GM23338 (cell line): Measurements from ENCODE around the gene MRPL22. TPM values are rescaled to one million over a fixed set of nuclear protein-coding genes. Genes with fewer than 3 reads are reported as not detected.

Experiments
- ATAC-seq: fragments of 200-7000 bp; cut with Tn5 transposase; 3 replicates; pipeline ENCODE4 v1.9.1; 2020
- DNase-seq: peaks from one replicate; pipeline ENCODE4 v3.0.0-alpha.2; 2015; ENCODE audit warnings: low spot score
- H2AFZ ChIP-seq: fragments of 200-600 bp; sonication (generic); 2 replicates; pipeline ENCODE4 v1.8.0; 2016; ENCODE audit warnings: antibody characterized with exemption, mild to moderate bottlenecking, moderate library complexity
- H3F3A ChIP-seq: fragments of 200-600 bp; sonication (generic); replicated peaks from 2 replicates; pipeline ENCODE4 v1.8.0; 2017; ENCODE audit warnings: antibody characterized with exemption, mixed run types, low read depth
- H3K27ac ChIP-seq: fragments of 200-600 bp; sonication (generic); 2 replicates; pipeline ENCODE4 v1.6.1; 2016; ENCODE audit warnings: low read depth
- H3K27me3 ChIP-seq: fragments of 200-600 bp; sonication (generic); 2 replicates; pipeline ENCODE4 v1.8.0; 2016; ENCODE audit warnings: mild to moderate bottlenecking, mixed run types, moderate library complexity; ENCODE audit not compliant: insufficient read depth
- H3K36me3 ChIP-seq: fragments of 200-600 bp; sonication (generic); 2 replicates; pipeline ENCODE4 v1.8.0; 2016; ENCODE audit warnings: mild to moderate bottlenecking; ENCODE audit not compliant: insufficient read depth
- H3K4me1 ChIP-seq: fragments of 200-600 bp; sonication (generic); 2 replicates; pipeline ENCODE4 v1.8.0; 2016; ENCODE audit warnings: mild to moderate bottlenecking, moderate library complexity; ENCODE audit not compliant: insufficient read depth
- H3K4me2 ChIP-seq: fragments of 200-600 bp; sonication (generic); 2 replicates; pipeline ENCODE4 v1.7.1; 2017; ENCODE audit warnings: mixed run types
- H3K4me3 ChIP-seq: fragments of 200-600 bp; sonication (generic); 2 replicates; pipeline ENCODE4 v1.6.1; 2016; ENCODE audit warnings: mixed run types
- H3K79me2 ChIP-seq: fragments of 200-600 bp; sonication (generic); replicated peaks from 2 replicates; pipeline ENCODE4 v1.8.0; 2017; ENCODE audit warnings: mild to moderate bottlenecking; ENCODE audit not compliant: insufficient read depth
- H3K9me2 ChIP-seq: fragments of 200-600 bp; sonication (generic); 2 replicates; pipeline ENCODE4 v1.8.0; 2017; ENCODE audit not compliant: insufficient read depth
- H4K20me1 ChIP-seq: fragments of 200-600 bp; sonication (generic); replicated peaks from 2 replicates; pipeline ENCODE4 v1.8.0; 2017; ENCODE audit warnings: mild to moderate bottlenecking; ENCODE audit not compliant: insufficient read depth
- H3K27ac Mint-ChIP-seq: 2 replicates; pipeline ENCODE4 v1.8.0; 2020; ENCODE audit warnings: inconsistent platforms, mild to moderate bottlenecking, moderate library complexity, mixed read lengths
- H3K27me3 Mint-ChIP-seq: 3 replicates; pipeline ENCODE4 v1.8.0; 2022; ENCODE audit warnings: low read depth, mild to moderate bottlenecking, moderate library complexity, mixed read lengths, inconsistent platforms; ENCODE audit not compliant: insufficient read depth, poor library complexity
- H3K36me3 Mint-ChIP-seq: 3 replicates; pipeline ENCODE4 v1.8.0; 2021; ENCODE audit warnings: low read depth, mild to moderate bottlenecking, inconsistent platforms, moderate library complexity, mixed read lengths
- H3K4me1 Mint-ChIP-seq: 3 replicates; pipeline ENCODE4 v1.8.0; 2020; ENCODE audit warnings: mild to moderate bottlenecking, inconsistent platforms, mixed read lengths
- H3K4me3 Mint-ChIP-seq: 3 replicates; pipeline ENCODE4 v1.8.0; 2021; ENCODE audit warnings: moderate library complexity, mild to moderate bottlenecking, inconsistent platforms, mixed read lengths
- H3K9me3 Mint-ChIP-seq: 3 replicates; pipeline ENCODE4 v1.8.0; 2020; ENCODE audit warnings: moderate library complexity, mild to moderate bottlenecking, inconsistent platforms, mixed read lengths
- EZH2 ChIP-seq: fragments of 200-600 bp; sonication (generic); IDR thresholded peaks from one replicate; pipeline ENCODE4 v1.8.0; 2017; ENCODE audit warnings: antibody characterized with exemption, mild to moderate bottlenecking, low read depth; ENCODE audit not compliant: unreplicated experiment
- EZH2phosphoT487 ChIP-seq: fragments of 200-600 bp; sonication (generic); IDR thresholded peaks from one replicate; pipeline ENCODE4 v1.8.1; 2018; ENCODE audit warnings: antibody characterized with exemption; ENCODE audit not compliant: unreplicated experiment
- JUNB ChIP-seq: IDR thresholded peaks from one replicate; pipeline ENCODE4 v1.6.1; 2016; ENCODE audit warnings: antibody characterized with exemption; ENCODE audit not compliant: unreplicated experiment
- POLR2AphosphoS5 ChIP-seq: IDR thresholded peaks from 2 replicates; pipeline ENCODE4 v1.6.1; 2016; ENCODE audit warnings: antibody characterized with exemption, low read depth
- STAT1 ChIP-seq: IDR thresholded peaks from one replicate; pipeline ENCODE4 v1.6.1; 2016; ENCODE audit warnings: antibody characterized with exemption; ENCODE audit not compliant: unreplicated experiment
- ZNF331 ChIP-seq: fragments of 250-450 bp; sonication (Bioruptor Pico); IDR thresholded peaks from 2 replicates; pipeline ENCODE4 v1.5.0; 2020; ENCODE audit warnings: low read depth, mild to moderate bottlenecking, moderate library complexity
- polyA plus RNA-seq: library from polyadenylated mRNA; unstranded; fragments of >200 nt; fragmentation: Nextera tagmentation; extraction: Ambion mirVana; gene quantifications from 2 replicates; pipeline ENCODE4 v1.2.1, GENCODE V29; 2016
- total RNA-seq: library from RNA; depleted of rRNA; stranded (reverse); fragments of >200 nt; shearing (Covaris generic); gene quantifications from 2 replicates; pipeline ENCODE4 v1.2.3, GENCODE V29; 2014
- TF ChIP-seq, protein P1 (sequence below), 2 experiments: fragments of 200-600 bp in 1 of 2; sonication (generic) in 1 of 2; conservative IDR thresholded peaks; 2 replicates each; pipeline versions ENCODE4 v1.5.1 to v1.6.1; 2016 to 2017; ENCODE audit warnings: antibody characterized with exemption in 2 of 2, low read depth in 2 of 2, mild to moderate bottlenecking in 2 of 2, moderate library complexity in 1 of 2
- TF ChIP-seq, protein P2 (sequence below): IDR thresholded peaks from one replicate; pipeline ENCODE4 v1.6.1; 2018; ENCODE audit warnings: antibody characterized with exemption; ENCODE audit not compliant: unreplicated experiment
- TF ChIP-seq, protein P3 (sequence below): fragments of 250-450 bp; sonication (Bioruptor Pico); IDR thresholded peaks from 2 replicates; pipeline ENCODE4 v1.5.0; 2020; ENCODE audit warnings: mild to moderate bottlenecking, moderate library complexity

MRPL22 gene
- total and polyA plus RNA-seq, 2 experiments from 2014 or later = 32.1 to 256 TPM

DNA sequence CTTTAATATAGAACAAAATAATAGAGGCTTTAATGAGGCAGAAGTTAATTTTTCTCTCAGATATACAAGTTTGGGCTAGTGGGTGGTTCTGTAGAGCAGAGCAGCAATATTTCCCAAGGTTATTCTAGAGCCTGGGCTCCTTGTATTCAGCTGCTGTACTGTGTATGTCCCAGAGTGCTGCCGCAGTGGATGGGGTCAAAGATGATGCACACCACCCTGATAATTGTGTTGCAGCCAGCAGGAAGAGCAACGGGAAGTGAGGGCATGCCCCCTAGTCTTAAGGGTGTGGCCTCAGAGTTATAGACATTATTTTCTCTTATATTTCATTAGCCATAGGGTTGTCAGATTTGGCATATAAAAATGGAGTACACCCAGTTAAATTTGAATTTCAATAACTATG is 48.8 kb downstream of the MRPL22 start:
- Histone ChIP-seq H3K27me3 (no peaks in the 10 kb centered on the region), H4K20me1 (no peaks in the 10 kb centered on the region), H3K9me2 (no peaks in the 10 kb centered on the region), H3K79me2 (no peaks in the 10 kb centered on the region), H3K4me3 (no peak overlapping the region), H3K36me3 (no peaks in the 10 kb centered on the region), H3K4me2 (no peak overlapping the region), H3F3A (no peaks in the 10 kb centered on the region), H3K27ac (no peak overlapping the region), H3K4me1 (no peaks in the 10 kb centered on the region), H2AFZ (no peak overlapping the region)
- Mint-ChIP-seq H3K4me1 (peaks cover 7% of the 10 kb centered on the region; the same call in 1 of the 3 replicates), H3K9me3 (no peaks in the 10 kb centered on the region; the same call in 2 of the 3 replicates), H3K27ac (no peak overlapping the region), H3K27me3 (peaks cover 7% of the 10 kb centered on the region), H3K4me3 (no peak overlapping the region), H3K36me3 (no peaks in the 10 kb centered on the region)
- no peak for ATAC-seq
- DNase-seq = no peak
- TF ChIP-seq, protein P1, sequence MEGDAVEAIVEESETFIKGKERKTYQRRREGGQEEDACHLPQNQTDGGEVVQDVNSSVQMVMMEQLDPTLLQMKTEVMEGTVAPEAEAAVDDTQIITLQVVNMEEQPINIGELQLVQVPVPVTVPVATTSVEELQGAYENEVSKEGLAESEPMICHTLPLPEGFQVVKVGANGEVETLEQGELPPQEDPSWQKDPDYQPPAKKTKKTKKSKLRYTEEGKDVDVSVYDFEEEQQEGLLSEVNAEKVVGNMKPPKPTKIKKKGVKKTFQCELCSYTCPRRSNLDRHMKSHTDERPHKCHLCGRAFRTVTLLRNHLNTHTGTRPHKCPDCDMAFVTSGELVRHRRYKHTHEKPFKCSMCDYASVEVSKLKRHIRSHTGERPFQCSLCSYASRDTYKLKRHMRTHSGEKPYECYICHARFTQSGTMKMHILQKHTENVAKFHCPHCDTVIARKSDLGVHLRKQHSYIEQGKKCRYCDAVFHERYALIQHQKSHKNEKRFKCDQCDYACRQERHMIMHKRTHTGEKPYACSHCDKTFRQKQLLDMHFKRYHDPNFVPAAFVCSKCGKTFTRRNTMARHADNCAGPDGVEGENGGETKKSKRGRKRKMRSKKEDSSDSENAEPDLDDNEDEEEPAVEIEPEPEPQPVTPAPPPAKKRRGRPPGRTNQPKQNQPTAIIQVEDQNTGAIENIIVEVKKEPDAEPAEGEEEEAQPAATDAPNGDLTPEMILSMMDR (conservative IDR thresholded peaks at IDR 0.05; ENCODE audit: low read depth in 2 of 2) = no peak
- TF ChIP-seq, protein P2, sequence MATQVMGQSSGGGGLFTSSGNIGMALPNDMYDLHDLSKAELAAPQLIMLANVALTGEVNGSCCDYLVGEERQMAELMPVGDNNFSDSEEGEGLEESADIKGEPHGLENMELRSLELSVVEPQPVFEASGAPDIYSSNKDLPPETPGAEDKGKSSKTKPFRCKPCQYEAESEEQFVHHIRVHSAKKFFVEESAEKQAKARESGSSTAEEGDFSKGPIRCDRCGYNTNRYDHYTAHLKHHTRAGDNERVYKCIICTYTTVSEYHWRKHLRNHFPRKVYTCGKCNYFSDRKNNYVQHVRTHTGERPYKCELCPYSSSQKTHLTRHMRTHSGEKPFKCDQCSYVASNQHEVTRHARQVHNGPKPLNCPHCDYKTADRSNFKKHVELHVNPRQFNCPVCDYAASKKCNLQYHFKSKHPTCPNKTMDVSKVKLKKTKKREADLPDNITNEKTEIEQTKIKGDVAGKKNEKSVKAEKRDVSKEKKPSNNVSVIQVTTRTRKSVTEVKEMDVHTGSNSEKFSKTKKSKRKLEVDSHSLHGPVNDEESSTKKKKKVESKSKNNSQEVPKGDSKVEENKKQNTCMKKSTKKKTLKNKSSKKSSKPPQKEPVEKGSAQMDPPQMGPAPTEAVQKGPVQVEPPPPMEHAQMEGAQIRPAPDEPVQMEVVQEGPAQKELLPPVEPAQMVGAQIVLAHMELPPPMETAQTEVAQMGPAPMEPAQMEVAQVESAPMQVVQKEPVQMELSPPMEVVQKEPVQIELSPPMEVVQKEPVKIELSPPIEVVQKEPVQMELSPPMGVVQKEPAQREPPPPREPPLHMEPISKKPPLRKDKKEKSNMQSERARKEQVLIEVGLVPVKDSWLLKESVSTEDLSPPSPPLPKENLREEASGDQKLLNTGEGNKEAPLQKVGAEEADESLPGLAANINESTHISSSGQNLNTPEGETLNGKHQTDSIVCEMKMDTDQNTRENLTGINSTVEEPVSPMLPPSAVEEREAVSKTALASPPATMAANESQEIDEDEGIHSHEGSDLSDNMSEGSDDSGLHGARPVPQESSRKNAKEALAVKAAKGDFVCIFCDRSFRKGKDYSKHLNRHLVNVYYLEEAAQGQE = no peak
- TF ChIP-seq EZH2phosphoT487 (no peak), EZH2 (no peak), POLR2AphosphoS5 (no peak), JUNB (no peak), ZNF331 (CRISPR knock-in tag) (no peak), STAT1 (no peak)
- TF ChIP-seq, protein P3, sequence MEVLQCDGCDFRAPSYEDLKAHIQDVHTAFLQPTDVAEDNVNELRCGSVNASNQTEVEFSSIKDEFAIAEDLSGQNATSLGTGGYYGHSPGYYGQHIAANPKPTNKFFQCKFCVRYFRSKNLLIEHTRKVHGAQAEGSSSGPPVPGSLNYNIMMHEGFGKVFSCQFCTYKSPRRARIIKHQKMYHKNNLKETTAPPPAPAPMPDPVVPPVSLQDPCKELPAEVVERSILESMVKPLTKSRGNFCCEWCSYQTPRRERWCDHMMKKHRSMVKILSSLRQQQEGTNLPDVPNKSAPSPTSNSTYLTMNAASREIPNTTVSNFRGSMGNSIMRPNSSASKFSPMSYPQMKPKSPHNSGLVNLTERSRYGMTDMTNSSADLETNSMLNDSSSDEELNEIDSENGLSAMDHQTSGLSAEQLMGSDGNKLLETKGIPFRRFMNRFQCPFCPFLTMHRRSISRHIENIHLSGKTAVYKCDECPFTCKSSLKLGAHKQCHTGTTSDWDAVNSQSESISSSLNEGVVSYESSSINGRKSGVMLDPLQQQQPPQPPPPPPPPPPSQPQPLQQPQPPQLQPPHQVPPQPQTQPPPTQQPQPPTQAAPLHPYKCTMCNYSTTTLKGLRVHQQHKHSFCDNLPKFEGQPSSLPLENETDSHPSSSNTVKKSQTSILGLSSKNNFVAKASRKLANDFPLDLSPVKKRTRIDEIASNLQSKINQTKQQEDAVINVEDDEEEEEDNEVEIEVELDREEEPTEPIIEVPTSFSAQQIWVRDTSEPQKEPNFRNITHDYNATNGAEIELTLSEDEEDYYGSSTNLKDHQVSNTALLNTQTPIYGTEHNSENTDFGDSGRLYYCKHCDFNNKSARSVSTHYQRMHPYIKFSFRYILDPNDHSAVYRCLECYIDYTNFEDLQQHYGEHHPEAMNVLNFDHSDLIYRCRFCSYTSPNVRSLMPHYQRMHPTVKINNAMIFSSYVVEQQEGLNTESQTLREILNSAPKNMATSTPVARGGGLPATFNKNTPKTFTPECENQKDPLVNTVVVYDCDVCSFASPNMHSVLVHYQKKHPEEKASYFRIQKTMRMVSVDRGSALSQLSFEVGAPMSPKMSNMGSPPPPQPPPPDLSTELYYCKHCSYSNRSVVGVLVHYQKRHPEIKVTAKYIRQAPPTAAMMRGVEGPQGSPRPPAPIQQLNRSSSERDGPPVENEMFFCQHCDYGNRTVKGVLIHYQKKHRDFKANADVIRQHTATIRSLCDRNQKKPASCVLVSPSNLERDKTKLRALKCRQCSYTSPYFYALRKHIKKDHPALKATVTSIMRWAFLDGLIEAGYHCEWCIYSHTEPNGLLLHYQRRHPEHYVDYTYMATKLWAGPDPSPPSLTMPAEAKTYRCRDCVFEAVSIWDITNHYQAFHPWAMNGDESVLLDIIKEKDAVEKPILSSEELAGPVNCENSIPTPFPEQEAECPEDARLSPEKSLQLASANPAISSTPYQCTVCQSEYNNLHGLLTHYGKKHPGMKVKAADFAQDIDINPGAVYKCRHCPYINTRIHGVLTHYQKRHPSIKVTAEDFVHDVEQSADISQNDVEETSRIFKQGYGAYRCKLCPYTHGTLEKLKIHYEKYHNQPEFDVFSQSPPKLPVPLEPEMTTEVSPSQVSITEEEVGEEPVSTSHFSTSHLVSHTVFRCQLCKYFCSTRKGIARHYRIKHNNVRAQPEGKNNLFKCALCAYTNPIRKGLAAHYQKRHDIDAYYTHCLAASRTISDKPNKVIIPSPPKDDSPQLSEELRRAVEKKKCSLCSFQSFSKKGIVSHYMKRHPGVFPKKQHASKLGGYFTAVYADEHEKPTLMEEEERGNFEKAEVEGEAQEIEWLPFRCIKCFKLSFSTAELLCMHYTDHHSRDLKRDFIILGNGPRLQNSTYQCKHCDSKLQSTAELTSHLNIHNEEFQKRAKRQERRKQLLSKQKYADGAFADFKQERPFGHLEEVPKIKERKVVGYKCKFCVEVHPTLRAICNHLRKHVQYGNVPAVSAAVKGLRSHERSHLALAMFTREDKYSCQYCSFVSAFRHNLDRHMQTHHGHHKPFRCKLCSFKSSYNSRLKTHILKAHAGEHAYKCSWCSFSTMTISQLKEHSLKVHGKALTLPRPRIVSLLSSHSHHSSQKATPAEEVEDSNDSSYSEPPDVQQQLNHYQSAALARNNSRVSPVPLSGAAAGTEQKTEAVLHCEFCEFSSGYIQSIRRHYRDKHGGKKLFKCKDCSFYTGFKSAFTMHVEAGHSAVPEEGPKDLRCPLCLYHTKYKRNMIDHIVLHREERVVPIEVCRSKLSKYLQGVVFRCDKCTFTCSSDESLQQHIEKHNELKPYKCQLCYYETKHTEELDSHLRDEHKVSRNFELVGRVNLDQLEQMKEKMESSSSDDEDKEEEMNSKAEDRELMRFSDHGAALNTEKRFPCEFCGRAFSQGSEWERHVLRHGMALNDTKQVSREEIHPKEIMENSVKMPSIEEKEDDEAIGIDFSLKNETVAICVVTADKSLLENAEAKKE (CRISPR knock-in tag) = no peak
